Fibroblast of skin of right quadriceps (primary cell): ENCODE data around the gene SLC27A2.

Experiments used
- DNase-seq: peaks from one replicate; pipeline ENCODE4 v3.0.0-alpha.2; 2013

The SLC27A2 gene

DNA sequence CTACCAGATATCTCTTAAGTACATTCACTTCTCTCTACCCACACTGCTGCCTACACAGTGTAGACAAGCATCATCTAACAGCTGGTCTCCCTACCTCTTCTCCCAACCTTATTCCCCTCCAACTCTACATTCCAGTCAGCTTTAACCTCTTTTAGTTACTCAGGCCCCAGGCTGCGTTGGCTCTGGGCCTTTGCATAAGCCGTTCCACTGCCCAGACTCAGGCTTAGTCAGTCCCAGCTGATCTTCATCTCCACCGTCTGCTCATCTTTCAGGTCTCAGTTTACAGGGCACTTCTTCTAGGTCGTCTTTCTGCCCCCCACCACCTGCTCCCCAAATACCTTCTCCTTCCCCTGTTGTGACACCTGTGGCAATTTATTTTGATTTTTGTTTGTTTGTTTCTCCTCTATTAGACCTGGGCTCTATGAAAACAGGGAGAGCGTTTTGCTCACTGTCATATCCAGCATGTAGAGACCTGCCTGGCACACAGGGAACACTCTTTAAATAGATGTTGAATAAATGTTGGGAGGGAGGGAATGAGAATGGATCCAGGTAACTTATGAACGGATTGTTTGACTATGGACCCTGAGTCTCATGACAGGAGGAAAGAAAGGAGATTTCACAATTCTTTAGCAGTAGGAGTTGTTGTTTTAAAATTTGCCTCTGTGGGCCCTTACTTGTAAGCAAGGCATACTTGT is 11.1 kb downstream of the SLC27A2 start:
- DNase-seq, result no peak

DNA sequence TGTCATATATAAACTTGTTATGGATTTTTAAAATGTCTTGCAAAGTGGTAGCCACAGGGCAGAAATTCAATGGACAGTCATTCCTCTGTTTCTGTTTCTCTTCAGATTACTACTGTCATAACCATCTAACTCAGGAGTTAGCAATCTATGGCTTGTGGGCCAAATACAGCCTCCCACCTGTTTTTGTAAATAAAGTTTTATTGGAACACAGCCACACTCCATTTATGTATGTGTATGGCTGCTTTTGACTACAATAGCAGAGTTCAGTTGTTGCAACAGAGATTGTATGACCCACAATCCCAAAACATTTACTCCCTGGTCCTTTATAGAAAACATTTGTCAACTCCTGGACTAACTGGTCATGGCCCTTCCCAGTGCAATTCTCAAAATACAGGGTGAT is 20.0 kb downstream of the SLC27A2 start:
- DNase-seq, result no peak

DNA sequence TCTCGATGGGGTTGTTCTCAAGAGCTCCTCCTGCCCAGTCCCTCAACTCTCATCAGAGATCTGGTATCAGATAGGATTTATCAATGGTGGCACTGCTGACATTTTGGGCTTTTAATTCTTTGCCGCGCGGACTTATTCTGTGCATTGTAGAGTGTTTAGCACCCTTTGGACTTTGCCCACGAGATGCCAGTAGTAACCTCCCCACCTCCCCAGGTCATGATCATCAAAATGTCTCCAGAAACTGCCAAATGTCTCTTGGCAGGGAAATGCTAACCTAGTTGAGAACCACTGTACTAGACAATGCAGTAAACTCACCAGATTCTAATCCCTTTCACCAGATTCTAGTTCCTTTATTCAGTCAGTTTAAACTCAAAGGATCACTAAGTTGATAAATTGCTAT is 24.0 kb downstream of the SLC27A2 start:
- no peak for DNase-seq

DNA sequence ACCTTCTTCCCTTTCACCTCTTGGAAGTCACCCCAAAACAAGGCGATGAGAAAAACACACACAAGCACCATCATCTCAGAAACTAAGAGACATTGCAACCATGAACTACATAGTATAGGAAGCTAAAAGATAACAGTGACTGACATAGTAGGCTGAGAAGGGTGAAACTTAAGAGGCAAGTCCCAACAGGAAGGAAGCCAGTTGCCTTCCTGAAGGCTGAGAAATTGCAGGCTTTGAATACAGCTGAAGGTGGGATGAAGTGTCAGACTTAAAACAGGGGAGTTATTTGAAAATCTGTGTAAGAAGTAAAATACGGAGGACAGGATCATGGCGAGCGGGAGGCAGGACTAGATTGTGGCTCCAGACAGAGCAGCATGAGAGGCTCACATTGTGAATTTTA is 27.8 kb downstream of the SLC27A2 start:
- DNase-seq, result no peak

DNA sequence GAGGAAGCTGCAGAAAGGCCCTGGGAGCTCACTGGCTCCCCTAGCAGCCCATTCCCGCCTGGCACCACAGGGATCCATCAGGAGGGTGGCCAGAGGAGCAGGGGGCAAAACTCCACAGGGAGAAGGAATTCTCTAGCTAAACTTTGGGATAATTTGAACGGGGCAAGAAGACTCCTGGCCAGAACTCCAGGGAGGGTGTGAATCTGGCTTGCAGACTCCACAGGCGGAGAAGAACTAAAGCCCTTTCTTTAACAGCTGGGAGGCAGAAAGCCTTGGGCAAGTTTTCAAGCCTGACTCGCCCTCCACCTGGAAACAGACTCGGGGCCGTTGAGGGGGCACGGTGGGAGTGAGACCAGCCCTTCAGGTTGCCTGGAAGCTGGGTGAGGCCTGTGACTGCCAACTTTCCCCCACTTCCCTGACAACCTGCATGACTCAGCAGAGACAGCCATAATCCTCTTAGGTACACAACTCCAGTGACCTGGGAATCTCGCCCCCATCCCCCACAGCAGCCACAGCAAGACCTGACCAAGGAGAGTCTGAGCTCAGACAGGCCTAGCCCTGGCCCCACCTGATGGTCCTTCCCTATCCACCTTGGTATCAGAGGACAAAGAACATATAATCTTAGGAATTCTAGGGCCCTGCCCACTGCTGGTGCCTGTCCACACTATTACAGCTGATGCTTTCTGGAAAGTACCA is 28.6 kb downstream of the SLC27A2 start:
- DNase-seq, result no peak

DNA sequence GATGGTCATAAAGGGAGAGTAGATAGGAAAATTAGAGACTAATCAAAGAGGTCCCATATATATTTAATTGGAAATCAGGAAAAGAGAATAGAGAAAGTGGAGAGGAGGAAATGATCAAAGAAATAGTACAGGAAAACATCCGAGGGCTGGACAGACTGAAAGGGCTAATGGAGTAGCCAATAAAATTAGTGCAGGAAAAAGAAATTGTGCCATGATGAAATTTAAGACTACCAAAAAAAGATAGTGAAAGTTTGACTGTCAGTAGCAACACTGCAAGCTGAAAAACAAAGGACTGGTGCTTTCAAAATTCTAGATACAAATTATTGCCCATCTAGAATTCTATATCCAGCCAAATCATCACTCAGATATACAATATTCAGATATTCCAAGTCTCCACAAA is 36.3 kb downstream of the SLC27A2 start:
- DNase-seq, result no peak

DNA sequence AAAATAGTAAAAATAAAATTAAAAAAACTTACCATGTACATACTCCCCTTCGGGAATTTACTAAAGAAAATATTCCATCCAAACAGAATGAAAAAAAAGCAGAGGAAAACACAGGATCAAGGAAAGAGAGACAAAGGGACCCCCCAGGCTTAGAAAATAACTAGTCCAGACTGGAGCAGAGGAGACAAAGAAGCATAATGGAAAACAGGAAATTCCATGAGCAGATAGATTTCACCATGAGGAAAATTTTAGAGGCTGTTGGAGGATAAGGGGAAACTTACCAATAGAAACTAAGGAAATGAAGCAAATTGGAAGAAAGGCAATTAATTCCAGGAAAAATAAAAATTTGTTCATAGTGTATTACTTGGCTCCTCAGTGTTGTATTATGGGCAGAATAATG is 36.7 kb downstream of the SLC27A2 start:
- DNase-seq, result no peak

DNA sequence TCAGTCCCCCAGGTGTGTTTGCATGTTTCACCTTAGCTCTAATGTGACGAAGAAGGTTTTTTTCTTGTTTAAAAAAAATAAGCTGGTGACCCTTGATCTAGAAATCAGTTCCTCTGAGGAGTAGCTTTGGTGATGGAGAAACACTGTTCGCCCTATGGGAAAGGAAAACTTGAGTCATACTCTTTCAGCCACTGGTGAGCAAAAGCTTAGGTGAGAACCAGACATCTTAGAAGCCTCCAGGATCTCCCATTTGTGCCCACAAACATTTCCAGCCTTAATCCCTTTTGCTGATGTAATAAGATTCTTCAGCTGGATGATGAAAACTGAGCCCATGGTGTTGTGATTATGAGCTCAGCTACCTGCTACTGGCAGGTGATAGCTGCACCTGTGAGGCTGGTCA is 37.8 kb downstream of the SLC27A2 start:
- peak; percentile 8 for DNase-seq

DNA sequence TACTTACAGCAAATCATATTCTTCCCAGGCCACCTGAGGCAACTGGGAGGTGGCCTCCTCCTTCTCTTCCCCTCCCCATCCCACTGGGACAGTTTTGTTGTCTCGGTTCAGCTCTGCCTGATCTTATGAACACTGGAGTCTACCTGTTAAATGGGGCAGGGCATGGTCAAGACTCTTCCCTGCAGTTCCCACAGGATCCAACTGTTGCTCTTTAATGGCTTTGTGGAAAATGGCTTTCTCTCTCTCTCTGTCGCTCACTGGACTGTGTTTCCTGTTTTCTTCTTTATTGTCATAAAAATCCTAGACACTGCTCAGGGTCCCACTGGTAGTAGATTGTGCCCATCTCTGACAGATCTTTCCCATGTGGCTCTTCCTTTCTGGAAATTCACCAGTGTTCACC is 40.2 kb downstream of the SLC27A2 start:
- DNase-seq, result no peak

DNA sequence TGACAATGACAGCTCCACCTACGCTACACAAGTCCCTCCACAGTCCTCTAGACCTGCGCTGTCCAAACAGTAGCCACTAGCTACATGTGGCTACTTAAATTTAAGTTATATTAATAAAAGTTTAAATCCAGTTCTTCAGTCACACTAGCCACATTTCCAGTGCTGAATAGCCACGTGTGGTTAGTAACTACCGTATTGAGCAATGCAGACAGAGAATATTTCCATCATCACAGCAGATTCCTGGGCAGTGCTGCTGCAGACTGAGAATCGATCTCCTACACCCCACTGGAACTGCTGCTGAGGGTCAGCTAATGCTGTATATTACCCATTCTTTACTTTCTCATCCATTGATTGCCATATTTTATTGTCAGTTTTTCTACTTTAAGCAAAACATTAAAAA is 42.6 kb downstream of the SLC27A2 start:
- DNase-seq, result peak; percentile 10

DNA sequence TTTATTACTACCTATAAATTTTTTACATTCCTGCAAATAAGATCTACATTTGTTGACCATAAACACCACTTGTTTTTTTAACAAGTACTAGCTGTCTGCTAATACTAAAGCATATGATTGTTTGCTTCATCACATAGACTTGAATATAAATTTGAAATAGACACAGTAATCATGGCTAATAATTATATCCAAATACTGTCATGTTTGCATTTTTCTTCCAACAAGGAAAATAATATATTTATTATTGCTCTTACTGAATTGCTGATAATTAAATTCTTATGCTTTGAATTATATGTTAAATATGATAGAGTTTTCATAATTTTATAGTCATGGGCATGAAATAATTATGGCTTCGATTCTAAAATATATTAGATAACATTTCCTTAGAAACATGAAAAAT is 43.1 kb downstream of the SLC27A2 start:
- DNase-seq, result no peak

DNA sequence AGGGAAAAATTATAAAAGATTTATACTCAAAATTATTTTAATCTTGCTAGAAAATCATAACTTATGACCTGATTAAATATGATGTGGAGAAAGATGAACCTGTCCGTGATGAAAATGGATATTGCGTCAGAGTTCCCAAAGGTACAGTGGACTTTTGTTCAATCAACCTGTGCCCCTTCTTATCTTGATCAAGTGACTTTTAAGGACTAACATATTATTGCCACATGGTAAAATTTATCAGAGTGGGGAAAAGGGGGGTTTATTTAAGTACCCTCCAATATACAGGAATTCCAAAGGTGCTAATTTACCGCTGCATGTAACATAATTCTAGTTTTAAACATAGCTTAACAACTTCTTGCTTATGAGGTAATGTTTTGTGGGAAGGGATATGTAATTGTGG is 43.9 kb downstream of the SLC27A2 start:
- no peak for DNase-seq

DNA sequence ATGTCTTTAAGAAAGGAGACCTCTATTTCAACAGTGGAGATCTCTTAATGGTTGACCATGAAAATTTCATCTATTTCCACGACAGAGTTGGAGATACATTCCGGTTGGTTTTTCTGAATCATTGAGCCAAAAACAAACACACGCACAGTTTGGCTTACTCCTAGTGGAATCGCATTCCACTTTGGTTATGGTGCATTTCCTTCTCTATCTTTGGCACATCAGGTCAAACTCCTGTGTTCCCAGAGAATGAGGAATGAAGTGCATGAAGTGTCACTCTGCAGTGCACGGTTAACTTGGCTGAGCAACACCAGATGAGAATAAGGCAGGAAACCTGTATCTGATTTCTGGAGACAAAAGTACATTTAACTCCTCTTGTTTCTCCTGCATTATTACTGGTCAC is 45.1 kb downstream of the SLC27A2 start:
- peak; percentile 48 for DNase-seq

DNA sequence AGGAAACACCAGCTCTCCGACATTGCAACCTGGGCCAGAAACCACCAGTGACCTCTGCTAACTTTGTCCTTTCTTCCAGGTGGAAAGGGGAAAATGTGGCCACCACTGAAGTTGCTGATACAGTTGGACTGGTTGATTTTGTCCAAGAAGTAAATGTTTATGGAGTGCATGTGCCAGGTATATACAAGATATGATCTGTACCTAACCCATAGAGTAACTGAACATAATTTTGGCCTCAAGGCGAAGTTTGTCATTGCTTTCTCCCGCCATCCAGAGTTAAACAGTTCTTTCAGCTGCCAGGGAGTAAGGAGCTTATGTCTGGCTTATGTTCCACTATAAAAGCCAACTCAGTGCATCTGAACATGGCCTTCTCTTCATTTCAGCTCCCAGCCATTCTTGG is 46.9 kb downstream of the SLC27A2 start:
- DNase-seq, result no peak

DNA sequence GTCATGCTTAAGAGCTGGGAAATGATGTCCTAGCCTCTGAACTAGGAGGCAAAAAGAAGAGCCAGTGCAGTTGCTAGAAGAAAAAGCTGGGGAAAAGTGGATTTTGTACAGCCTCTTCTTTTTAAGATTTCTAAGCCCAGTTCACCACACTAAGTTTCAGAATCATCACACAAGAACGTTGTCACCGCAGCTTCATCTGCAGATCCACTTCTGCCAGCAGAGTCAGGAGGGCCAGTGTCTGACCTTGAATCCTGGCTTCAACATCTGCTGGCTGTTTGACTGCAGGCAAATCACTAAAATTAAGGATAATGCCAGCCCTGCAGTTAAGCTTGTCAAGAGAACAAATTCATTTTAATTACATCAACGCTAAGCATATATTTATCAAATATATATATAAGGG is 47.3 kb downstream of the SLC27A2 start:
- DNase-seq, result no peak

DNA sequence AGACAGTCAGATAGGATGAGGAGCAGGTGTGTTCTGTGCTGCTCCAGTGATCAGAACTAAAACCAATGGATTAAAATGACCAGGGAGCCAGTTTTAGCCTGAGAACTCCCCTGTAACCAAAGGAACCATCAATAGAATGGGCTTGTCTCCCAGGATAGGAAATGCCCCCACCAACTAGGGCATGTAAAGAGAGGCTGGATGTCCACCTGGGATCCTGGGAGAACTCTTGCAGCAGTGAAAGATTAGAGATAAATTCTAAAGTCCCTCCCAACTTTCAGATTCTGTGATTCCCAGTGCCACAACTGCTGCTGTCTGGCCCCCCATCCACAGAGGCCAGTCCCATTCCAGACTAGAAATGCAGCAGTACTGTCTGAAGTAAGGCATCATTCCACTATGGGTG is 49.8 kb downstream of the SLC27A2 start:
- DNase-seq, result no peak

DNA sequence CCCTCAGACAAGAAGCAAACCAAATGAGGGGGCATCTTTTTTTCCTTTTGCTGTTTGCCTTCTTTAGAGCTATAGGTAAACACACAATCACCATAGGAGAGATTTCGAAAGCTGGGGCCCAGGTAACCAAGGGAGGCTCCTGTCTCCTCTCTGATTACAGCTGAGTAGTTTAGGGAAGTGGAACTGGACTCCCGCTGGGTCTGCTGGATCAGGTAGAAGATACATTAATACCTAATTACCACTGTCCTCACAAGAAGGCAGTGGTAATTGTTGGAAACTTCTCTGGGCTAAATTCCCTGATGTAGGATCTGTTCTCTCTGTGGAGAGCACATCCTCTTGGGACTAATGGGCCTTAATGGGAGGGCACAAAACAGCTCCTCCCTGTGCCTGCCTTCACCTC is 50.8 kb downstream of the SLC27A2 start:
- no peak for DNase-seq

DNA sequence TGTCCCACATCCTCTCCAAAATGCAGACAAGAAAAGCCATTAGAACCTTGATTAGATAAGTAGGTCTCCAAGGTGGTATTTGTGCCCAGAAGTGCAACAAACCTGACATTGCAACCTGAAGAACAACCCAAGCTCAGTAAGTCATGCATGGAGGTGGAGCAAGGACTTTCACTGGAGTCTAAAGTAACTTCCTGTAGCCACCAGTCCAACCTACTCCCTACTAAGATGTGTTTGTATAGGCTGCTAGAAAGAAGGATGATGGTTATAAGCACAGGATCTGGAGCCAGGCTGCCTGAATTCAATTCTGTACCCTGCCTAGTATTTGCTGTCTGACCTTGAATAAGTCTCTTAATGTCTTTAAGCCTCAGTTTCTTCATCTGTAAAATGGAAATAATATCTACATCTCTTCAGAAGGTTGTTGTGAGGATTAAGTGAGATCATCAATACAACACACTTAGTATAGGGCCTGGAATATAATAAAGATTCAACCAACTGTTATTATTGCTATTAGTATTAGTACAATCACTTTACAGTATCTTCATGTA is 51.3 kb downstream of the SLC27A2 start:
- no peak for DNase-seq

DNA sequence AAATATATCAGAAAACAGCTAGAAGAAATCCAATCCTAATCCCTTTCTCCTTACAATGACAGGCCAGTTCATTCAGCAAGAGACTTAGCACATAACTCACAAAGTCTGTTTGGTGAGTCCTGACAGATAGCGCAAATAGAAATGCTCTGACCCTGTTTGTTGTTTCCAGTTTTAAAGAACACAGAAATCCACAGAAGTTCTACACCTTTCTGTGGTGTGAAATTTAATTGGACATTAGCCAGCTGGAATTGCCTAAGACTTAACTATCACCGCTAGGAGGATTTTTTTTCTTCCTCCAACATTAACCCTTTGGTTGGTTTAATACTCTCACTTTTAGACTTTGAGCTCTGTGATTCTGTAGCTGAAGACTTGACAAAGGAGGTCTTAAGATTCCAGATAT is 52.8 kb downstream of the SLC27A2 start:
- no peak for DNase-seq

DNA sequence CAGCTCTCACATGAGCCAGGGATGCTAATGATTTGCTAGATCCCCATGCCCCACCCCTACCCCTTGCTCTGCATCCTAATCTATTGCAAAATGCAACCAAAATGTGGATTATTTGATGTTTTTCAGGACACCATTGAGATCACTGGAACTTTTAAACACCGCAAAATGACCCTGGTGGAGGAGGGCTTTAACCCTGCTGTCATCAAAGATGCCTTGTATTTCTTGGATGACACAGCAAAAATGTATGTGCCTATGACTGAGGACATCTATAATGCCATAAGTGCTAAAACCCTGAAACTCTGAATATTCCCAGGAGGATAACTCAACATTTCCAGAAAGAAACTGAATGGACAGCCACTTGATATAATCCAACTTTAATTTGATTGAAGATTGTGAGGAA is 53.8 kb downstream of the SLC27A2 start:
- DNase-seq, result peak; percentile 23

DNA sequence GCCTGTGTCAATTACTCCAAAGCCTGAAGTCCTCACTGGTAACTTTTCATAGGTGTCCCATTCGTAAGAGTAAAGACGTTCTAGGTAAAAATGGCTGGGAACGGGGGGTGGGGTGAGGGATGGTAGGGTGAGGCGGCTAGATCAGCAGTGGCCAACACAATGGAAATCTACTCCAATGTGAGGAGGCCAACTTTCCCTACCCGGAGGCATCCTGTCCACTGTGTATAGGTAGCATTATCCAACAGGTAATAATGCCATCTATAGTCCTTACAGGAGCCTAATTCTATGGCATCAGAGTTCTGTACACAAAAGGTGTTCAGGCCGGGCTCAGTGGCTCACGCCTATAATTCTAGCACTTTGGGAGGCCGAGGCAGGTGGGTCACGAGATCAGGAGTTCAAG is 54.4 kb downstream of the SLC27A2 start:
- DNase-seq, result no peak

DNA sequence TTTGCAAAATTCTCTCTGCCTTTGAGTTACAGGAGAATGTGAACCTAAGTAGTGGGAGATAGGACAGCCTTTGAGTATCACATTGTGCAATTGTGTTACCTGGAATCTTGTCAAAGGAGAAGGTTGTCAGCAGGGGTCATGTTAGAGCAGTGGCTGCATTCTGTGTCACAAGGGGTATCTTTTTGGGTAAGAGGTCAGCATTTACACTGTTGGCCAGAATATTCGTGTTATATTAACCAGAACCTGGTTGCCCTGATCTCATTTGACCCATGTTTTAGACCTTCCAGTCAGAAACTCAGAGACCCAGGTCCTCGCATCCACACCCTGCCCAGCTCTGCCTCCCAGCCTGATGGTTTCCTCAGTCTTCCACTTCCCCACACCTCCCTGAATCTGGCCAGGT is 56.3 kb downstream of the SLC27A2 start:
- DNase-seq, result no peak

DNA sequence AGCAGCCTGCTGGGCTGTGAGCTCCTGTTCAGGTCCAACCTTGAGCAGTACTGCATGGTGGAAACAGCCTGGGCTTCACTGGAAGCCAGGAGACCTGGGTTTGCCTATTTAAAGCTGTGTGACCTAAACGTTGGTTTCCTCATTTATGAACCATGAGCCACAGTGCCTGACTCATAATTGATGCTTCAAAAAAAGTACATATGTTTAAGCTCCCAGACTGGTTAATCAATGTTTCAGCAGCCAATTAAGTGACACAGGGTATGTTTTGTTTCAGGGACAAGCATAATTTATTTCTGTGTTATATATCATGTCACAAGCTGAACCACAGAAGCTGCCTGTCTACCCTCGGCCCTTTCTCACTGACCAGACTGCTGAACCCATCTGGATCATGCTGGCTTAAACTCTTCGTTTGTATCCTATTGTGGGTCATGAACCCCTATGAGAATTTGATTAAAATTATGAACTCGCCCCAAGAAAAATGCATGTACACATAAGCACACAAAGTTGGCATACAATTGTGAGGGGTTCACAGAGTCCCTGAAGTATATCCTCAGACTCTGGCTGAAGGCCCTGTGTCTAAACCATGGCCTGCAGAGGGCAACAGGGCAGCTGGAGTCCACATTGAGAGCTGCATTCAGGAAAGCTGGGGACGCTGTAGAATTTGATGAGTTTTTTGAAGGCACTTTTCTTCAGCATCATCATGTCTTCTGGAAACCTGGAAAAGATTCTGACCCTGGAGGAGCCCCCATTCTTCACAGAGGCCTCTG is 59.9 kb downstream of the SLC27A2 start:
- DNase-seq, result peak; percentile 72

DNA sequence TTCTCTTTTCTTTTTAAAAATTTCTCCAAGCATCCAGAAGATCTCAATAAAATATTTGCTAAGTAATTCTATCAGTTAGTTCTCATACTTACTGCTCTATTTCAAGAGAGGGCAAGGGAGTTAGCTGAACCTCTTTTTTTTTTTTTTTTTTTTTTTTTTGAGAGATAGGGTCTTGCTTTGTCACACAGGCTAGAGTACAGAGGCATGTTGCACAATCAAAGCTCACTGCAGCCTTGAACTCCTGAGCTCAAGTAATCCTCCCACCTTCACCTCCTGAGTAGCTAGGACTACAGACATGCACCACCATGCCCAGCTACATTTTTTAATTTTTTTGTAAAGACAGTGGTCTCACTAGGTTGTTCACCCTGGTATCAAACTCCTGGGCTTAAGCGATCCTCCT is 62.2 kb downstream of the SLC27A2 start:
- DNase-seq, result no peak
